Occipital lobe (tissue), 2 donors: ENCODE data around the gene NADK. TPM values are rescaled to one million over a fixed set of nuclear protein-coding genes. Genes with fewer than 3 reads are reported as not detected.
"Not testable (repeated sequence)": the region's sequence is repeated elsewhere in the genome, so short reads cannot be mapped to it uniquely, and the experiment has no call there.

ENCODE experiments used
- DNase-seq: peaks from one replicate; lab custom pipeline; 2025; lab: John Stamatoyannopoulos, UW
- total RNA-seq: library from RNA; depleted of rRNA; stranded (reverse); fragments of >200 nt; gene quantifications from one replicate; pipeline ENCODE4 v1.2.3, GENCODE V29; 2014

The NADK gene
- total RNA-seq, 1 donor from 2014 or later: 20.4 TPM

DNA sequence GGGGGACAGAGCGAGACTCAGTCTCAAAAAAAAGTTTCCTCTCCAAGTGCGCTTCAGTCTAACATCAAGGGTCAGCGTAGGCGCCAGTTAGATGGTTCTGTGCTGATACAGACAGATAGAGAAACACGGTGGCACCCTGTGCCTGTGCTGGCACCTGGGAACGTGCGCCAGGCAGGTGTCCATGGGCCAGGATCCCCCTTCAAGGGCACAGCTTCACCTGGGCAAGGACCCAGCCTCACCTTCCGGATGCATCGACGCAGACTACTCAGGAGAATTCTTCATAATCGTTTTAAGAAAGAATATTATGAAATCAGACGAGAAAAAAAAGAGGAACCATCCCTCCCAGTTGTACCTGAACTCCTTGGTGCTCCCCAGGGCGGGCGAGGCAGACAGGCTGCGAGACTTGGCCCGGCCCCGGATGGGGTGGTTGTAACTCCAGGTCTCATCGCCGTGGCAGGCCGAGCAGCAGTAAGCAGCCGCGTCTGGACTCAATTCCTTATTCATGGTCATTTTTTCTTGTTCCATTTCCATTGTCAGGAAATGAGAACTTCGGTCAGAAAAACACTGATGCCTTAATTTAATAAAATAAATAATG lies 13.3 kb downstream of the NADK start:
- no peak for DNase-seq

DNA sequence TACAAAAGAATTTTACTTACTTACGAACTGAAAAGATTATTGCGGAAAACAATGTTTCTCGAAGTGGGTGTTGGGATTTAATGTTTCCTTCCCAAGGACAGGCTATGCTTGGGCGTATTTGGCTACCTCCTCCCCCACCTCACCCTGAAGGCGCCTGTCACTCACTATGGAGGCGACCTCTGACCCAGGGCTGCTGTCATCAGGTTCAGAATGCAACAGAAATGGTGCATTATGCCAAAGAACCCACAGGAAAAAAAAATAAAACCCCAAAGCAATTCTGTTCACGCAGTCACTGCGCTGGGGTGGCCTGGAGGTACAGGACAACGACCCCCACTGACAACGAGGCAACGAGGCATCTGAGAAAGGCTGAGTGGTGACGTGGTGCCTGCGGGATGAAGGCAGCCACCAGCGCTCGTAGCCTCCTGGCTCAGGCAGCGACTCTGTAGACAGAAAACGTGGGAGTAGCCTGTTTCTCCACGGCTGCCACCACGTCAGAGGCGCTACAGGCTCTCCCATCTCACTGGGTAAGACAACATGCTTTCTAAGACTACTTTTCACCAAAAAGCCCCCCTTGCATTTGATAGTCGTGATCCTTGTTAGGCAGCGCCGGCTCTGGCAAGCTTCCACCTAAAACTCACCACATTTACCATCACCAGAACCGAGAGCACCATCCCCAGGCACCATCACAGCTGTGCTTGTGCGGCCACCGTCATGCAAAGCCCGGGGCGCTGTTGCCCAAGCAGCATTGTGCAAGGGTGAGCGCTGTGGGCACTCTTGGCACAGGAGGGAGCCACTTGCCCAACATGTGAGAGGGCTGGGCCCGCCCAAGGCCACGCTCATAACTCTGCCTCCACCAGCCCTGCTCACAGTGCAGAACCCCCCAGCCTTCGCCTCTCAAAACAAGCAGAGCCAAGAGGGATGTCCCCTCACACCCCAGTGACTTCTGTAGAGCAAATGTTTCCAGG lies 14.3 kb downstream of the NADK start:
- DNase-seq: peak; percentile 56

DNA sequence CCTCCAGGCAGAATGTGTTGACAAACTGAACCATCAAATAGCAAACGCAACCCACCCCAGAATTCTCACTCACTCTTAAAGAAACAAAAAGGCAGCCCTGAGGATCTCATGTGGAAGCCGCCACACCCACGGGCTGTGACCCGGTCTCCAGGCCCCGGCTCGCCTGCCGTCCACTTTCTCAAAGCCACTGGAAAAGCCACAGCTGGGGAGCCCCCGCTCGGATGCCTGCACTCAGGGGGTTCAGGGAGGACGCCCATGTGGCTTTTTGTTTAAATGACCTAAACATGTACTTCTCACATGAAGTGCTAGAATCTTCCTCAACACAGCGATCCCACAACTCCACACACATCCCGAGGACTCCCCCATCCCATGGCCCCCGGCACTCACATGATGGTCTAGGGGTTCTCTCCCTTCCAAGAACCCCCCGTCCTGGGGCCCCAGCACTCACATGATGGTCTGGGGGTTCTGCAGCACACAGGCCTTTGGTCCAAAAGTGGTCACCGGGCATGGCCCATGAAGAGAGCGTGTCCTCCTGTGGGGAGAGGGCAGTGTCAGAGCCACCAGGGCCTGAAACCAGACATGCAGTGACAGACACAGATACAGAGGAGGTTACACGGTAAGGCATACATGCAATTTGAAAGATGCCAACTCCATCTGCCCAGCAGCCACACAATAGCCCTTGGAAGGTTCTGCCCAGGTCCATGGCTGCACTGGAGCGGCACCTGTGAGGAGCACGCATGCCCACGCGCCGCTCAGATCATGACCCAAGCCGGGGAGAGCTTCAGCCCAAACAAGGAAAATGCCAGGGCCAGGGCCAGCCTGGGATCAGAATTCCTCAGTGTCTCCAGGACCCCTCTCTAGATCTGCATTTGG lies 16.5 kb downstream of the NADK start:
- no peak for DNase-seq

DNA sequence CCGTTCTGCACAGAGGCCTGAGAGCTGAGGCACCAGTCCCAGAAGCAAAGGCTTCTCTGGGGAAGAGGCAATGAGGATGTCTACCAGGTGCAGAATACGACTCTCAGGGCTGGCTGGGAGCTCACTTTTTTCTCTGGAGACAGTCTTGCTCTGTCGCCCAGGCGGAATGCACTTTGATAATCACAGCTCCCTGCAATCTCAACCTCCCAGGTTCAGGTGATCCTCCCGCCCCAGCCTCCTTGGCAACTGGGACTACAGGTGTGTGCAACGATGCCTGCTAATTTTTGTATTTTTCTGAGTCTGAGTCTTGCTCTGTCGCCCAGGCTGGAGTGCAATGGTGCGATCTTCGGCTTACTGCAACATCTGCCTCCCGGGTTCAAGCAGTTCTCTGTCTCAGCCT lies 17.6 kb downstream of the NADK start:
- DNase-seq: no peak

DNA sequence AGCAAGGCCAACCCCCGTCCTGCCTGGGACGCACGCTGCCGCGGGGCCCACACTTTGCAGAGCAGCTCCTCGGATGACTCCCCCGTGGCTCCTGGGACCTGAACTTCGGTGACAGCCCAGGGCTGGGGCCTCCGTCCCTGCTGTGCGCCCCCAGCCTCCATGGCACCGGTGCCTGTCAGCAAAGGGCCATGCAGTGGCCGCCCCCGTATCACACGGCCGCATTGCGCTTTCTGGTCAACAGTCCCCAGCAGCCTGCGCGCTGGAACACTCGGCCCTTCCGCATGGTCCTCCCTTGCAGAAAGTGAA lies 18.0 kb downstream of the NADK start:
- no peak for DNase-seq

DNA sequence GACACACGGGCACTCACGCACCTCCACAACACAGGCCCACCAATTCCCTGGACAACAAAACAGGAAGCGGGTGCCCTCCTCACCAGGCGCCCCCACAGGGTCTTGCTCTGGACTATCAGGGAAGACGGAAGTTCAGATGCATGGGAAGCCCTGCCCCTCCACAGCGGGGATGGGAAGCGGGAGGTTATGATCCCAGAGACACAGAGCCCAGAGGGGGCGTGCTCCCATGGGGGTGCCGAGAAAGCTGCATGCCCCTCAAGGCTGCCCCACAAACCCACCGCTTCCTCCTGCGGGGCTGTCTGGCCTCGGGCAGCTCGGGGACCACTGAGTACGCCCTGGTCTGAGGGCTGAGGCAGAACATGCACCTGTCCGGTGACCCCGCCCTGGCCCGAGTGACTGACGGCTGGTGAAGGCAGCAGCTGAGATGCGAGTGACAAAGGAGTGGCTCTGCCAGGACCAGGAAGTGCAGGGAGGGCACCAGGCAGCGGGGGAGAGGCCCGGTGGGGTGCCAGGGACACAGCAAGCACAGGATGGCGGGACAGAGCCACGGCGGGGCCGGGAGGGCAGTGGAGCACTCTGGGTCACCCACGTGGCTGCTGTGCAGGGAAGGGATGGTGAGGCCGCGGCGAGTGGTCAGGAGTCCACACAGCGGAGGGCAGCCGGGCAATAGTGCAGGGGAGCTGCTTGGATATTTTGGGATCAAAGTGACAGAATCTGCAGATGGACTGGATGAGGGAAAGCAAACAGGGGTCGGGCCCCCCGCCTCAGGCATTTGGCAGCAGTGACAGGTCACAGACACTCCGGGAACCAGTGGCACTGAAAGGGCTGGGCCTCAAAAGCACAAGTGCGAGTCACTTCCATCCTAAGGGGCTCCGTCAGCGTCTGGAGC lies 18.6 kb downstream of the NADK start:
- DNase-seq: no peak

DNA sequence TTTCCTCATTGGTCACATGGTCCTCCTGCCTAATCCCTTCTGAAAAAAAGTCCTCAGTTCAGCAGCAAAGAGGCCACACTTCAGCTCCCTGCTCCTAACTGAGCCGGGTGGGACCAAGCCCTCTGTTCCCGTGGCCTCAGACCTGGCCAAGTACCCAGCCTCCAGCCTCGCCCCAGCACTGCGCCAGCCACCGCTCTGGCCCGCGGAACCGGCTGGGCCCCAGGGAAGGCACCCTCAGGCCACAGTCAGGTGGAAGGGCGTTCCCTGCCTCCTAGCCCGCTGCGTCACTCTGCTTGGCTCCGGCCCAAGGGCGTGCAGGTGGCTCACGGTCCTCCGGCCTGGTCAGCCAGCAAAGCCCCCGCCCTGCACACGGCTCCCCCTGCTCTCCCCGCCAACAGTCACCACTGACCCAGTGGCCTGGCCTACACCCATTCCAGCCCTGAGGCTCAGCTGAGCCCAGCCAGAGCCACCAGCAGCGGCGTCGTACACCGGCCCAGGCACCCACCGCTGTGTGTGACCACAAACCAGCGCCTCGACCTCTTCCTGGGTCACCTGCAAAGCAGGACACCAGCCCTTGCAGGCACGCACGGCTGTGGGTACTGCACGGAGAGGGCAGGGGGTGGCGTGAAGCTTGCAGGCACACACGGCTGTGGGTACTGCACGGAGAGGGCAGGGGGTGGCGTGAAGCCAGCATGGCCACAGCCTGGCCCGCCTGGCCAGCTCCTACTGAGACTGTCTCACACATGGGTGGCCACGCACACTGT lies 19.4 kb downstream of the NADK start:
- DNase-seq: no peak

DNA sequence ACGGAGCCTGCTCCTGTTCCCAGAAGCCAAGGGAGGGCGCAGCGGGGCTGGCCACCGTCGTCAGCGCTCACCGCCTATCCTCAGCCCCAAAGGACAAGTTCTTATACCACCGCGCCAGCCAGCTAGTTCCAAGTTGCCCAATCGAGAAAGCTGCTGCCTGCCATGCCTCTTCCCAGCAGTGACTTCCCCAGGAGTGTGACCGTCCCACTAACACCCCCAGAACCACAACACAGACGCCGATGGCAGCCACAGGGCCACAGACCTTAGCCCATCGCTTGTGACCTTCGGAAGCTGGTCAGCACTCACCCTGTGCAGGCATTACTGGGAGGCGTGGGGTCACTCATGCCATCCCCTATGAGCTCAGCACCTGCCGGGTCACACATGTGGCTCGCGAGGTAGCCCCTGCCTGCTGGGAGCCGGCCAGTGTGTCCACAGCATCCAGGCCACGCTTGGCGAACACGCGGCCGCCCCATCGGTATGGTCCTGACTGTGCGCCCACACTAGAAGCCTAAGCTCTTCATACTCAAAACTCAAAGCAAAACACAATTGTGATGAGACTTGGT lies 20.1 kb downstream of the NADK start:
- no peak for DNase-seq

DNA sequence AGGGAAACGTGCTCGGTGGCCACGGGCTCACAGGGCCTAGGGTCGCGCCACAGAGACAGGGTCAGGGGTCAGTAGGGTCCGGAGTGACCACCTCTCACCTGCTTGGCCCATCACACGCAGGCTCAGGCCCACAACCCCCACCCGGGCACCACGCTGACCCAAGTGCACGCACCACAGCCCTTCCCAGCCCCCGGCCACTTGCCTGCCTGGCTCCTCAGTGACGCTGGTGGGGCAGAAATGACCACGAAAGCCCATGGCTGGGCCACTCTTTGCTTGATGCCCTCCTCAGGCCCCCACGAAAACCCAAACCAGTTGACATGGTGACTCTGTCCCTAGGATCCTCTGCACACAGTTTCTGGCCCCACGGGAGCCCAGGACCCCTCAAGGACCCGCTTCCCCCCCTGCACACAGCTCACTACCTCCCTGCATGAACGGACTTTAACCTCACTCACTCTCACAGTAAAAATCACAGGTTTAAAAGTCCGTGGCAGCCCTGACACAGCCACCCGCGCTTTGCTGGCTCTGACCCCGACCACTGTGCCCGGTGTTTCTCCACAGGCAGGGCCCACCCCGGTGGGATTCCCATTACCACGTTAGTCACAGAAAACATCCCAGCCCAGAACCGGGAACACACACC lies 20.7 kb downstream of the NADK start:
- no peak for DNase-seq

DNA sequence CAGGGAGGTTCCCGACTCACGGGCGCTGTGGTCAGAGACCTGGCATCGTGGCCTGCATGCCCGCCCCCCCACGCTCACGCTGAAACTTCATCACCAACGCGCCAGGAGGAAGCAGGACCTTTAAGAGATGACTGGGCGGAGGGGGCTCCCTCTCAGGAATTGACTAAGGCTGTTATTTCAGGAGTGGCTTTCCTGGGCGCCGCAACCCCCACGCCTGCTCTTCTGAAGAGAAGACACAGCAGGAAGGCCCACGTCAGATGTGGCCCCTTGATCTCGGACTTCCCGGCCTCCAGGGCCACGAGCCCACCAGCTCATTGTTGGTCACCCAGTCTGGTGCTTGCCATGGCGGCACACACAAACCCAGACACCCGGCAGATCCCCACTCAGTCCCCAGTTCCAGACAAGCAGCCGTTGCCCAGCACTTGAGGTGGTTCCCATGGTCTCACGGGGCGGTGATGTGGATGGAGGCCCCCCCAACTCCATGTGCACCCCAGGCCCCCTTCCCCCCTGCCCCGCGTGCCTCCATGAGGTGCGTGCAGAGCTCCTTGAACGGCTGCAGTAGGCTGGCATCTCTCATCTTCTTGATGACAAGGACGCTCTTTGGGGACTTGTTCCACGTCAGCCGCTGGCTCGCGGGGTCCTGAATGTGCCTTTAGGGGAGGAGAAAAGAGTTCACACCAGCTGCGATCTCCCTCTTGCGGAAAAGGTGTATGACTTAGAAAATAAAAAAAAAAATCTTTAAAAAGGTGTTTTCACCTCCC lies 21.4 kb downstream of the NADK start:
- no peak for DNase-seq

DNA sequence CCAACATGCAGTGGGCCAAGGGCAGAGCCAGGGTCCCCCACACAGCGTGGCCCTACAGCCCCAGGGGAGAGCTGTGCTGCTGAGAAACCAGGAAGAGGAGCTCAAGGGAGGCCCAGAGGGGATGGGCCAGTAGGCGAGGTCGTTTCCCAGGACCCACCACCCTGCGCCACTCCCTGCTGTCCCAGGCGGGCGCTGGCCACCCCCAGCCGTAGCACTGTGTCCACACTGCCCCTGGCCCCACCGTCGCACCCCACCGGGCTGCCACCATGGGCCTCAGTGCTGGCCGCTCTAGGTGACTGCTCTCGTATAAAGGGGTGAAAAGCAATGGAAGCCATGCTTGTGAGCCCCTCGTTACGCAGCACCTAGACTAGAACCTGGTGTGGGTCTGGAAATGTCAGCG lies 22.4 kb downstream of the NADK start:
- DNase-seq: no peak

DNA sequence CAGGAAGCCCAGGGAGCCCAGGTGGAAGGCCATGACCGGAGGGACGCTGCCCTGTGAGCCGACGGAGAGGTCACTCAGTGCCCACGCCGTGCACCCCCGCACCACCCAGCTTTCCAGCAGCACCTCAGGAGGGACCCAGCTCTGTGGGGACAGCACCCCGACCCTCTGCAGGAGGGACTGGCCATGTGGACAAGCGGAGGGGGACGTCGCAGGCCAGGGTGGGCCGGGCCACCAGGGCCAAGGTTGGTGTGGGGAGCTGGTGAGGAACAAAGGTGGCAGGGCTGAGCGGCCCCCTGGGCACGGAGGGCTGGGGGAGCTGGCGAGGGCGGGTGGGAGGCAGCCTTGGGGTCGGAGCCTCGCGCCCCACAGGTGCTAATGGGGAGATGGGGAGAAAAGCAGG lies 22.8 kb downstream of the NADK start:
- no peak for DNase-seq

DNA sequence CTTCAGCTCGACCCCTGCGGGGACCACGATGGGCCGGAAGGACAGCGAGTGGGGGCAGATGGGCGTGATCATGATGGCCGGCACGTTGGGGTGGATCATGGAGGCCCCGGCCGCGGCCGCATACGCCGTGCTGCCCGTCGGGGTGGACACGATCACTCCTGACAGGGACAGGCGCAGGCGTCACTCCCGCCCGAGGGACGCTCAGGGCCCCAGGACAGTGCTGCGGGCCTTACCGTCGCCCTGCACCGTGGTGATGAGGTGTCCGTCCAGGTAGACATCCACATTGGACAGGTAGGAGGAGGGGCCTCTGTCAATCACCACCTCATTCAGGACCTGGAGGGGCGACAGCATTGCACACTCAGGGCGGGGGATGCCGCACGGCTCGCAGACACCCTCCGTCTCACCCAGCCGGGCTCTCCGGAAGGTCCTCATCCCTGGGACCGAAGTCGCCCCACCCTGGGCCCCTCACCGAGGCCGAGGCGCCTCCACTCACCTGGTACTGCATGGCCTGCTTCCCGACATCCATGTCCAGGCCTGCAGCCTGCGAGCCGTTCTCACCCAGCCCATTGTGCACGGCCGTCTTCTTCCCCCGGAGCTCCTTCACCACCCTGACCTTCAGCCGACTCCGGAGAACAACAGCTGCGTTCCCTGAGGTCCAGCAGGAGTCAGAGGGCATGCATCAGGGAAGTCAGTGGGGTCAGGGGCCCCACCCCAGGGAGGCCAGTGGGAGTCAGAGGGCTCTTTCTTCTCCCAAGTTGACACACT lies 24.0 kb downstream of the NADK start:
- DNase-seq: no peak

DNA sequence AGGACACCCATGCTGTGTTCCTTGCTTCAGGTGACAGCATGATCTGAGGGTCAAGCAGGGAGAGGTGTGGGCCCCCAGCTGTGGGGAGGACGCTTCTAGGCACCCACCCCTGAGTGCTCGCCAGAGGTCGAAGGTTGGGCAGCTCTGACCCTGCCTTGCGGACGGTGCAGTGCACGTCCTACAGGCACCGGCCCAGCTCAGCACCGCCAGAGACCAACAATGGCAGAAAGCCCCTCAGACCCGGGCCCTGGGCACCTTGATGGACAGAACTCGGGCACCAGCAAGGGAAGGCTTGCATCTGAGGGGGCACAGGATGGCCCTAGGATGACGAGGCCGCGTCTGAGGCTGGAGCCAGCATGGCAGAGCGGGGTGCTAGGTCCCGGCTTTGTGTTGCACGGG lies 24.7 kb downstream of the NADK start:
- no peak for DNase-seq

DNA sequence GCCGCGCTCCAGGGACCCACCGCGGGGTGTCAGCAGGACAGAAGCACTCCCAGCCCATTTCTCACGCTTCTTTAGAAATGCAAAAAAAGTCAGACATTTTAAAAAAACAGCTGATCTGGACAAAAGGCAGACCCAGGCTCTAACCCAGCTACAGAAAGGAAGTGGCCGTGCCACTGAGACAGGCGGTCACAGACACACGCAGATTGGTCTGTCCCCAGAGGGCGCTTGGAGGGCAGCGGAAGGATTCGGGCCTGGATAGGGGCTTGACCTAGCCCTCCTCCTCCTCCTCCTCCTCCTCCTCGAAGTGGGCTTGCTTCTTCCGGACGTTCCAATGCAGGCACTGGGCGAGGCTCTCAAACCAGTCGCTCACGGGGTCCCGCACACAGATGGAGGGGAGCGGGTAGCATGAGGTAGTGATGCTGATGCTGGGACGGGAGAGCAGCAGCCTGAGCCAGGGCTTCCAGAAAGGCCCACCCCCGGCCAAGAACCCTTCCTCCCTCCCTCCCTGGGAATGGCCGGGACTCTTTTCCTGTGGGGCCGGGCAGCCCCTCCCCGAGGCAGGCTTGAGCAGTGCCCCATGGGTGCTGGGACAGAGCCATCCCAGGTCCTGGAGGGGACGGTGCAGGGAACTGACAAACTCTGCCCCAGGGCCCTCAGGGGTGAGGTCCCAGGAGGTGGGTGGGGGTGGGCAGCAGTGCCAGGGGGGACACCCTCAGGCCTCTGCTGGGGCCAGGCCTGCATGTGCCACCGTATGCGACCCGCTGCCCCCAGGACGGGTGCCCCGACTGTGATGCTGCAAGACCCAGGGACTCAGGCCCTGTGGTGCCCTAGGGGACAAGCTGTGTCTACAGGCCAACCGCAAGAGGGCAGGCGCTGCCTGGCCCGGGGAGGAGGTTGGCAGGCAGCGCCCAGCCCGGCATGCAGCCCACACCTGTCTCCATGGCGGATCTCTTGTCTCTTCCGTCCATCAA lies 25.3 kb downstream of the NADK start:
- DNase-seq: no peak

DNA sequence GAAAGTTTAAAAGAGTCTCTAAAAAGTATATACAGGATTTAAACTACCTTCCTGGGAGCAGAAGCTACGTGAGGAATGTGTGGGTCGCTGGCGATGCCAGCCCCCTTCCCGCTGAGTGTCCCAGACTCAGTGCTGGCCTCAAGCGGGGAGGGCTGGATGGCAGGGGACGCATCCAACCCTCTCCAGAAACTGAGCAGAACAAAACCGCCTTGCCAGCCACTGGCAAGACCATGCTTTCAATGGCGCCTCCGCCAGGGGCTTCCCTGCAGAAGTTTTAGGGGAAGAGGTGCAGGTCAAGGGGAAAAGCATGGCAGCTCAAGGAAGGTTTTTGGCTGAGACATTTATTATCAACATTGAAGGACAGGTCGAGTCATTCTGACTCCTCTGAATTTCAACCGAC lies 26.1 kb downstream of the NADK start:
- DNase-seq: no peak

DNA sequence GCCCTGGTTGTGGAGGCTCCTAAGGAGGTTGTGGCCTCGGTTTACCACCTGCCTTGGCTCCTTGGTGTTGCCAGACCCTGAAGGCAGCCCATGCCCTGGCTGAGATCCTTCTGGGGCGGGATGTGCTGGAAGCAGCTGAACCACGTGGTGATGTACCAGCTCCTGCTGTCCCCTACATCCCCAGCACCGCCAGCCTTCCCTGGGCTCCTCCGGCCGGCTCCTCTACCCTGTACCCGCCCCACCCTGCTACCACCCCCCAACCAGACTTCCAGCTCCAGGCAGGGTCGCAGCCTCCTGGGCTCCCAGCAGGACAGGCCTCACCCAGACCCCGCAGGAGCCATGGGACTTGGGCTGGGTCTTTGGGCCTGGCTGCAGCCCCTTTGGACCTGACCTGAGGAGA lies 28.3 kb downstream of the NADK start:
- not testable (repeated sequence) for DNase-seq
